DLD1 (cell line): ENCODE data around the gene PCDHB11.
"Not testable (repeated sequence)": the region's sequence is repeated elsewhere in the genome, so short reads cannot be mapped to it uniquely, and the experiment has no call there.

ENCODE experiments used
- in situ Hi-C: cut with HindIII; loops from 2 replicates; pipeline ENCODE4 v1.10.0; 2017; ENCODE audit warnings: low sequenced_read_pairs

The PCDHB11 gene

DNA sequence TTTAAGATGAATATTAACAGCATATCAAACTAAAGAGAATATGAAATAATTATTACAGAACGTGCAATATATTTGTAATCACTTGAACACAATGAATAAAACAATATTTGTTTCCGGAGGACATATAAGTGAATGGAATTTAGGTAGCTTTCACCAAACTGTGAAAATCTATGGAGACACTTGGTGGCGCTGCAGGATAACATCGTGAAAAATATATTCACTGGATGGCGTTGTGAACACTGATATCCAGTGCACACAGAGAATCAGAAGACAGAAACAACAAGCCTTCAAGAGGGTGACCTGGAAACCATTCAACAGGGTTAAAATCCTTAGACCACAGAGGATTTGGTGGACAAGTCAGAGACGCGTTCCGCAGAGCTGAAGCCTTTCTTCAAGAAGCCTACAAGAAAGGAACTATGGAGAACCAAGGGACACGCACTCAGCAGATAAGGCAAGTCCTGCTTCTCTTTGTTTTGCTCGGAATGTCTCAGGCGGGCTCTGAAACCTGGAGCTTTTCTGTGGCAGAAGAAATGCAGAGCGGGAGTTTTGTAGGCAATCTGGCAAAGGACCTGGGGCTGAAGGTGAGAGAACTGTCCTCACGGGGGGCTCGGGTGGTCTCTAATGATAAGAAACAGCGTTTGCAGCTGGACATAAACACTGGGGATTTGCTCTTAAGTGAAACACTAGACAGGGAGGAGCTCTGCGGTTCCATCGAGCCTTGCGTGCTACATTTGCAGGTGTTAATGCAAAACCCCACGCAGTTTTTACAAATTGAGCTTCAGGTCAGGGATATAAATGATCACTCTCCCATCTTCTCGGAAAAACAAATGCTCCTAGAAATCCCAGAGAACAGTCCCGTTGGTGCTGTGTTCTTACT is at the start of gene PCDHB11:
Gene PCDHB11 (plus strand): TSS at position 269 of the 877 bp plus-strand sequence. CDS start 148 bp downstream, at position 417.
- in situ Hi-C loops = no loop called here

DNA sequence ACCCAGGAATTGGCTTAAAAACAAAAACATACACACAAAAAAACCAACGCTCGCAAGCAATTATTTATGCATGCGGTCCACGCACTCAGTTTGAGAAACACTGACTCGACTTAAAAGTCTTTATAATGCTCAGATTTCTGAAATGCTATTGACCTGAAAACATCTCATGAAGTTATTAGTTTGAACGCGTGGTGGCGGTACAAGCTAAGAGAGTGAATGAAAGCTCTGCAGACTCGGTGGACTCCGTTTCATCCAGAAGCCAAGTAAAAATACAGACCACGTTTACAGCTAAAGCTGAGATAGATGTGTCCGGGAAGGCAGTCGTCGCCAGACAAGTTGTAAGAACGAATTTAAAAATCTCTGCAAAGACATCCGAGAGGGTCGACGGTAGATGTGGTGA is 49.6 kb upstream of the PCDHB11 start, which contains the start of gene PCDHB6:
Gene PCDHB6 (plus strand): TSS at position 246 of the 400 bp plus-strand sequence. CDS start 201 bp downstream, outside the sequence.
- in situ Hi-C loops = no loop called here

DNA sequence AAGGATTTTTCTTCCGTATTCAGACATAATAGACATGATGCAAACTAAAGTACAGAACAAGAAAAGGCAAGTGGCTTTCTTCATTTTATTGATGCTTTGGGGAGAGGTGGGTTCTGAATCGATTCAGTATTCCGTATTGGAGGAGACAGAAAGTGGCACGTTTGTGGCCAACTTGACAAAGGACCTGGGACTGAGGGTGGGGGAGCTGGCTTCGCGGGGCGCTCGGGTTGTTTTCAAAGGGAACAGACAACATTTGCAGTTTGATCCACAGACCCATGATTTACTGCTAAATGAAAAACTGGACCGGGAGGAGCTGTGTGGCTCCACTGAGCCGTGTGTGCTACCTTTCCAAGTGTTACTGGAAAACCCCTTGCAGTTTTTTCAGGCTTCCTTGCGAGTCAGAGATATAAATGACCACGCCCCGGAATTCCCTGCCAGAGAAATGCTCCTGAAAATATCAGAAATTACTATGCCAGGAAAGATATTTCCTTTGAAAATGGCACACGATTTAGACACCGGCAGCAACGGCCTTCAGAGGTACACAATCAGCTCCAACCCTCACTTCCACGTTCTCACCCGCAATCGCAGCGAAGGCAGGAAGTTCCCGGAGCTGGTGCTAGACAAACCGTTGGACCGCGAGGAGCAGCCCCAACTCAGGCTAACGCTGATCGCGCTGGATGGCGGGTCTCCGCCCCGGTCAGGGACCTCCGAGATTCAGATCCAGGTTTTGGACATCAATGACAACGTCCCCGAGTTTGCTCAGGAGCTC is 49.0 kb upstream of the PCDHB11 start:
- in situ Hi-C loops = no loop called here

DNA sequence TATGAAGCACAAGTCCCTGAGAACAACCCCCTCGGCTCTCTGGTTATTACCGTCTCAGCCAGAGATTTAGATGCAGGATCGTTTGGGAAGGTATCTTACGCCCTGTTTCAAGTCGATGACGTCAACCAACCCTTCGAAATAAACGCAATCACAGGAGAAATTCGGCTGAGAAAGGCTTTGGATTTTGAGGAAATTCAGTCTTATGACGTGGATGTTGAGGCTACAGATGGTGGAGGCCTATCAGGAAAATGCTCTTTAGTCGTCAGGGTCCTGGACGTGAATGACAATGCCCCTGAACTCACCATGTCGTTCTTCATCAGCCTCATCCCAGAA is 48.5 kb upstream of the PCDHB11 start:
- in situ Hi-C loops = no loop called here

DNA sequence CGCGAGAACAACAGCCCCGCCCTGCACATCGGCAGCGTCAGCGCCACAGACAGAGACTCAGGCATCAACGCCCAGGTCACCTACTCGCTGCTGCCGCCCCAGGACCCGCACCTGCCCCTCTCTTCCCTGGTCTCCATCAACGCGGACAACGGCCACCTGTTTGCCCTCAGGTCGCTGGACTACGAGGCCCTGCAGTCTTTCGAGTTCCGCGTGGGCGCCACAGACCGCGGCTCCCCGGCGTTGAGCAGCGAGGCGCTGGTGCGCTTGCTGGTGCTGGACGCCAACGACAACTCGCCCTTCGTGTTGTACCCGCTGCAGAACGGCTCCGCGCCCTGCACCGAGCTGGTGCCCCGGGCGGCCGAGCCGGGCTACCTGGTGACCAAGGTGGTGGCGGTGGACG is 47.8 kb upstream of the PCDHB11 start:
- in situ Hi-C loops = not testable (repeated sequence)

DNA sequence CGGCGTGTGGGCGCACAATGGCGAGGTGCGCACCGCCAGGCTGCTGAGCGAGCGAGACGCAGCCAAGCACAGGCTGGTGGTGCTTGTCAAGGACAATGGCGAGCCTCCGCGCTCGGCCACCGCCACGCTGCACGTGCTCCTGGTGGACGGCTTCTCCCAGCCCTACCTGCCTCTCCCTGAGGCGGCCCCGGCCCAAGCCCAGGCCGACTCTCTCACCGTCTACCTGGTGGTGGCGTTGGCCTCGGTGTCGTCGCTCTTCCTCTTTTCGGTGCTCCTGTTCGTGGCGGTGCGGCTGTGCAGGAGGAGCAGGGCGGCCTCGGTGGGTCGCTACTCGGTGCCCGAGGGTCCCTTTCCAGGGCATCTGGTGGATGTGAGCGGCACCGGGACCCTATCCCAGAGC is 47.3 kb upstream of the PCDHB11 start:
- in situ Hi-C loops = not testable (repeated sequence)

DNA sequence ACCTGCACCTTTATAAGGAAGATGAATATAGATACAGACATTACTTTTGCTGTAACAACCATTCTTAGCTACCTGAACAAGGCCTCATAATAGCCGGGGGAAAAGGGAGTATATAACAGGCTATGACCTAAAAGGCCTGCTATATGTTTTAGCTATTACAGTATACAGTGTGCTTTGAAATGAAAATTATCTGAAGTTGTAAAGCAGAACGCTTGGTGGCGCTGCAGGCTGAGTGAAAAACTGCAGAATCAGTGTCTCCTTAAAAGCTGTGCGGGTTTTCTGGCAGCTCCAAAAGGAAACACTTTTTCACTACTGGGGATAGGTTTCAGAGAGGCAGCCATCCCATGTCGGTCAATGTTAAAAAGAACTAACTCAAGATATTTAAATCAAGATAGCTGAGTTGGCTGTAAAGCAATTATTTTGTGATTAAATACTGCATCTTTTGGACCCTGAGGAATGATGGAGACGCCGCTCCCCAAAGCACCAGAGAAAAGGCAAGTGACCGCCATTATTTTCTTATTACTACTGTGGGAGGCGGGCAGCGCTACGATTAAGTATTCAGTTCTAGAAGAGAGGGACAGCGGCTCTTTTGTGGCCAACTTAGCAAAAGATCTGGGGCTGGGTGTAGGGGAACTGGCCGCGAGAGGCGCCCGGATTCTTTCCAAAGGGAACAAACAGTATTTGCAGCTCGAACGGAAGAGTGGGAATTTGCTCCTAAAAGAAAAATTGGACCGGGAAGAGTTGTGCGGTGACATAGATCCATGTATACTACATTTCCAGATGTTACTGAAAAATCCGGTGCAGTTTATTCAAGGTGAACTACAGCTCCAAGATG is 43.7 kb upstream of the PCDHB11 start:
- in situ Hi-C loops = no loop called here

DNA sequence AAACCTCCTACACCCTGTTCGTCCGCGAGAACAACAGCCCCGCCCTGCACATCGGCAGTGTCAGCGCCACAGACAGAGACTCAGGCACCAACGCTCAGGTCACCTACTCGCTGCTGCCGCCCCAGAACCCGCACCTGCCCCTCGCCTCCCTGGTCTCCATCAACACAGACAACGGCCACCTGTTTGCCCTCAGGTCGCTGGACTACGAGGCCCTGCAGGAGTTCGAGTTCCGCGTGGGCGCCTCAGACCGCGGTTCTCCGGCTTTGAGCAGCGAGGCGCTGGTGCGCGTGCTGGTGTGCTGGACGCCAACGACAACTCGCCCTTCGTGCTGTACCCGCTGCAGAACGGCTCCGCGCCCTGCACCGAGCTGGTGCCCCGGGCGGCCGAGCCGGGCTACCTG is 42.1 kb upstream of the PCDHB11 start:
- in situ Hi-C loops = not testable (repeated sequence)

DNA sequence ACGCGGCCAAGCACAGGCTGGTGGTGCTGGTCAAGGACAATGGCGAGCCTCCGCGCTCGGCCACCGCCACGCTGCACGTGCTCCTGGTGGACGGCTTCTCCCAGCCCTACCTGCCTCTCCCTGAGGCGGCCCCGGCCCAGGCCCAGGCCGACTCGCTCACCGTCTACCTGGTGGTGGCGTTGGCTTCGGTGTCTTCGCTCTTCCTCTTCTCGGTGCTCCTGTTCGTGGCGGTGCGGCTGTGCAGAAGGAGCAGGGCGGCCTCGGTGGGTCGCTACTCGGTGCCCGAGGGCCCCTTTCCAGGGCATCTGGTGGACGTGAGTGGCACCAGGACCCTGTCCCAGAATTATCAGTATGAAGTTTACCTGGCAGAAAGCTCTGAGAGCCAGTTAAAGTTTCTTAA is 41.5 kb upstream of the PCDHB11 start:
- in situ Hi-C loops = not testable (repeated sequence)

DNA sequence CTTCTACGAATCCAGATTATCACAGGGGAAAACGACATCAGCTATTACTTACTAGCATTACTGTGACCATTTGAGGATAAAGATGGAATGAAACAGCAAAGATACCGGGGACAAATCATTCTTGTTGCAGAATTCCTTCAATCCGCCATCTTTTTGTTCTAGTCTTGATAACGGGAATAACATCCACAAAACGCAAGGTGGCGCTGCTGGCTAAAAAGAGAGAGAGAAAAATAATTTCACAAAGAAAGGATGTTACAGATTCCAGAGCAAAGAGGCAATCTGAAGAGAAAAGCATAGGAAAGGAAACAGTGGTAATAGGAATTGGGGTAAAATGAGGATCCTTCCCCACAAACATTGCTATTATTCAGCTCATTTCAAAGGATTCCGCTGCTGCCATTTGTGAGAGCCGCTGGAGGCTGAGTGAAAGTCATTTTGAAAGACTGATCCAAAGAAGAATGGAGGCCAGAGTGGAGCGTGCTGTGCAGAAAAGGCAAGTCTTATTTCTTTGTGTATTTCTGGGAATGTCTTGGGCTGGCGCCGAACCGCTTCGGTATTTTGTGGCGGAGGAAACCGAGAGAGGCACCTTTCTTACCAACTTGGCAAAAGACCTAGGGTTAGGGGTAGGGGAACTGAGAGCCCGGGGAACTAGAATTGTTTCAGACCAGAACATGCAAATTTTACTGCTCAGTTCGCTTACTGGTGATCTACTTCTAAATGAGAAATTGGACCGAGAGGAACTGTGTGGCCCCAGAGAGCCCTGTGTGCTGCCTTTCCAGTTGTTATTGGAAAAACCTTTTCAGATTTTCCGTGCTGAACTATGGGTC is 26.8 kb upstream of the PCDHB11 start, which contains the start of gene PCDHB7:
Gene PCDHB7 (plus strand): TSS at position 264 of the 824 bp plus-strand sequence. CDS start 192 bp downstream, at position 456.
- in situ Hi-C loops = no loop called here

DNA sequence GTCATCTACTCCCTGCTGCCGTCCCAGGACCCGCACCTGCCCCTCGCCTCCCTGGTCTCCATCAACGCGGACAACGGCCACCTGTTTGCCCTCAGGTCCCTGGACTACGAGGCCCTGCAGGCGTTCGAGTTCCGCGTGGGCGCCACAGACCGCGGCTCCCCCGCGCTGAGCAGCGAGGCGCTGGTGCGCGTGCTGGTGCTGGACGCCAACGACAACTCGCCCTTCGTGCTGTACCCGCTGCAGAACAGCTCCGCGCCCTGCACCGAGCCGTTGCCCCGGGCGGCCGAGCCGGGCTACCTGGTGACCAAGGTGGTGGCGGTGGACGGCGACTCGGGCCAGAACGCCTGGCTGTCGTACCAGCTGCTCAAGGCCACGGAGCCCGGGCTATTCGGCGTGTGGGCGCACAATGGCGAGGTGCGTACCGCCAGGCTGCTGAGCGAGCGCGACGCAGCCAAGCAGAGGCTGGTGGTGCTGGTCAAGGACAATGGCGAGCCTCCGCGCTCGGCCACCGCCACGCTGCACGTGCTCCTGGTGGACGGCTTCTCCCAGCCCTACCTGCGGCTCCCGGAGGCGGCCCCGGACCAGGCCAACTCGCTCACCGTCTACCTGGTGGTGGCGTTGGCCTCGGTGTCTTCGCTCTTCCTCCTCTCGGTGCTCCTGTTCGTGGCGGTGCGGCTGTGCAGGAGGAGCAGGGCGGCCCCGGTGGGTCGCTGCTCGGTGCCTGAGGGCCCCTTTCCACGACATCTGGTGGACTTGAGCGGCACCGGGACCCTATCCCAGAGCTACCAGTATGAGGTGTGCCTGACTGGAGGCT is 24.9 kb upstream of the PCDHB11 start:
- in situ Hi-C loops = not testable (repeated sequence)

DNA sequence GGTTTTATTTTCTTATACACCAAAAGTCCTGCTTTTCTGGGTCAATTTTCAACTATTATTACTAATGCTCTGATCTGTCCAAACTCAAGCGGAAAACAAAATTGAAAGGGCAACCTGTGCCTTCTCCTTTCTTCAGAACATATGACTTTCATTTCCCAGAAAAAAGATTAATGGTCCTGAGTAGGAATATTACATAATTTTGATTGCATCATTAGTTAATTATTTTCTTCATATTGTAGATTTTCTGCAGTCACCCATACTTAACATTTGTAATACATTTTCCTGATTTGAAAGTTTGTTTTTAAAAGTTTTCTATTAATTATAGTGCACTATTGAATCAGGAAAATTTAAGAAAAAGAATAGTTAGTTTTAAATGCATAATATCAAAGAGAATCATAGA is 23.5 kb upstream of the PCDHB11 start:
- in situ Hi-C loops = no loop called here

DNA sequence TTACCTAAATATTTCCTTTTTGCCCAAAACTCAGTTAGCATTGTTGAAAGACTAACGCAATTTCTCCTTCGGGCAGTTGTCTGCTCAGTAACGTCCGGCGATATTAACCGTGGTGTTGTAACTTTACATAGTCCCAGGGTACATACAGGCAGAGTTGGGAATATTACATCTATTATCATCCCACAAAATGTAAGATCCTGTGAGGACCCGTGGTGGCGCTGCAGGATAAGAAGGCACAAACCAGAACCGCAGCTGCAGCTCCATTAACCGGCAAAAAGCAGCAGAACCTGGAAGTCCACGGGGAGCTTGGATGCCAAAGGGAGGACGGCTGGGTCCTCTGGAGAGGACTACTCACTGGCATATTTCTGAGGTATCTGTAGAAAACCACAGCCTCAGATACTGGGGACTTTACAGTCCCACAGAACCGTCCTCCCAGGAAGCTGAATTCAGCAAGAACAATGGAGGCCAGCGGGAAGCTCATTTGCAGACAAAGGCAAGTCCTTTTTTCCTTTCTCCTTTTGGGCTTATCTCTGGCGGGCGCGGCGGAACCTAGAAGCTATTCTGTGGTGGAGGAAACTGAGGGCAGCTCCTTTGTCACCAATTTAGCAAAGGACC is 21.7 kb upstream of the PCDHB11 start, which contains the start of gene PCDHB8:
Gene PCDHB8 (plus strand): TSS at position 214 of the 615 bp plus-strand sequence. CDS start 245 bp downstream, at position 459.
- in situ Hi-C loops = not testable (repeated sequence)

DNA sequence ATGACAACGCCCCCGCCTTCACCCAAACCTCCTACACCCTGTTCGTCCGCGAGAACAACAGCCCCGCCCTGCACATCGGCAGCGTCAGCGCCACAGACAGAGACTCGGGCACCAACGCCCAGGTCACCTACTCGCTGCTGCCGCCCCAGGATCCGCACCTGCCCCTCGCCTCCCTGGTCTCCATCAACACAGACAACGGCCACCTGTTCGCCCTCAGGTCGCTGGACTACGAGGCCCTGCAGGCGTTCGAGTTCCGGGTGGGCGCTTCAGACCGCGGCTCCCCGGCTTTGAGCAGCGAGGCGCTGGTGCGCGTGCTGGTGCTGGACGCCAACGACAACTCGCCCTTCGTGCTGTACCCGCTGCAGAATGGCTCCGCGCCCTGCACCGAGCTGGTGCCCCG is 20.1 kb upstream of the PCDHB11 start:
- in situ Hi-C loops = not testable (repeated sequence)

DNA sequence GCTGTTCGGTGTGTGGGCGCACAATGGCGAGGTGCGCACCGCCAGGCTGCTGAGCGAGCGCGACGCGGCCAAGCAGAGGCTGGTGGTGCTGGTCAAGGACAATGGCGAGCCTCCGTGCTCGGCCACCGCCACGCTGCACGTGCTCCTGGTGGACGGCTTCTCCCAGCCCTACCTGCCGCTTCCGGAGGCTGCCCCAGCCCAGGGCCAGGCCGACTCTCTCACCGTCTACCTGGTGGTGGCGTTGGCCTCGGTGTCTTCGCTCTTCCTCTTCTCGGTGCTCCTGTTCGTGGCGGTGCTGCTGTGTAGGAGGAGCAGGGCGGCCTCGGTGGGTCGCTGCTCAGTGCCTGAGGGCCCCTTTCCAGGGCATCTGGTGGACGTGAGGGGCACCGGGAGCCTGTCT is 19.6 kb upstream of the PCDHB11 start:
- in situ Hi-C loops = not testable (repeated sequence)

DNA sequence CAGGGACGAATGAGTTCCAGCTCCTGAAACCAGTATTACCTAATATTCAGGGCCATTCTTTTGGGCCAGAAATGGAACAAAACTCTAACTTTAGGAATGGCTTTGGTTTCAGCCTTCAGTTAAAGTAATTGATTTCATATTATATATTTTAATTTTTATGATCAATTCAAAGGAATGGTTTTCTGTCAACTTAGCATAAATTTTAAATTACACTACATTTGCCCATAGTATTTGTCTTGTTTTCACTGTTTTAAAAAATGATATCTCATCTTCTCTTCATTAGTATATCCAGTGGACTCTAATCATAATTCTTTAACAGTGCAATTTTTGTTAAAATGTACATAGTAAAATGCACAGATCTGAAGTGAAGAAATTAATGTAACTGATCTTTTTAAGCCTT is 19.1 kb upstream of the PCDHB11 start:
- in situ Hi-C loops = no loop called here

DNA sequence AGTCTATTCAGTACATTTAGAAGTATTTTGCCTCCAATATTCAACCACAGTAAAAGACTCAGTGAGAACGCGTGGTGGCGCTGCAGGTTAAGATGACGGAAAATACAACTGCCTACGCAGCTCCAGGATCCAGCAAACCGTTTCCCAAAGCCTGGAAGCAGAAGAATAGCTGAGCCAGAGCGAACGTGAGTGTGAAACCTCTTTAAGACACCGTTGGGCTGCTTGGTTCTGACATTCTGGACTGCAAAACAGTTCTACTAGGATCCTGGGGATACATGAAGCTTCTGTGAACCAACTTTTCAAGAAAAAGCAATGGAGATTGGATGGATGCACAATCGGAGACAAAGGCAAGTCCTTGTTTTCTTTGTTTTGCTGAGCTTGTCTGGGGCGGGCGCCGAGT is 17.2 kb upstream of the PCDHB11 start, which contains the start of gene PCDHB16:
Gene PCDHB16 (plus strand): TSS at position 140 of the 400 bp plus-strand sequence. CDS start 173 bp downstream, at position 313.
- in situ Hi-C loops = no loop called here

DNA sequence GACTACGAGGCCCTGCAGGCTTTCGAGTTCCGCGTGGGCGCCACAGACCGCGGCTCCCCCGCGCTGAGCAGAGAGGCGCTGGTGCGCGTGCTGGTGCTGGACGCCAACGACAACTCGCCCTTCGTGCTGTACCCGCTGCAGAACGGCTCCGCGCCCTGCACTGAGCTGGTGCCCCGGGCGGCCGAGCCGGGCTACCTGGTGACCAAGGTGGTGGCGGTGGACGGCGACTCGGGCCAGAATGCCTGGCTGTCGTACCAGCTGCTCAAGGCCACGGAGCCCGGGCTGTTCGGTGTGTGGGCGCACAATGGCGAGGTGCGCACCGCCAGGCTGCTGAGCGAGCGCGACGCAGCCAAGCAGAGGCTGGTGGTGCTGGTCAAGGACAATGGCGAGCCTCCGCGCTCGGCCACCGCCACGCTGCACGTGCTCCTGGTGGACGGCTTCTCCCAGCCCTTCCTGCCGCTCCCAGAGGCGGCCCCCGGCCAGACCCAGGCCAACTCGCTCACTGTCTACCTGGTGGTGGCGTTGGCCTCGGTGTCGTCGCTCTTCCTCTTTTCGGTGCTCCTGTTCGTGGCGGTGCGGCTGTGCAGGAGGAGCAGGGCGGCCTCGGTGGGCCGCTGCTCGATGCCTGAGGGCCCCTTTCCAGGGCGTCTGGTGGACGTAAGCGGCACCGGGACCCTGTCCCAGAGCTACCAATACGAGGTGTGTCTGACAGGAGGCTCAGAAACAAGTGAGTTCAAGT is 15.1 kb upstream of the PCDHB11 start:
- in situ Hi-C loops = not testable (repeated sequence)
